ENCODE measurements around the gene SGCA.

DNA sequence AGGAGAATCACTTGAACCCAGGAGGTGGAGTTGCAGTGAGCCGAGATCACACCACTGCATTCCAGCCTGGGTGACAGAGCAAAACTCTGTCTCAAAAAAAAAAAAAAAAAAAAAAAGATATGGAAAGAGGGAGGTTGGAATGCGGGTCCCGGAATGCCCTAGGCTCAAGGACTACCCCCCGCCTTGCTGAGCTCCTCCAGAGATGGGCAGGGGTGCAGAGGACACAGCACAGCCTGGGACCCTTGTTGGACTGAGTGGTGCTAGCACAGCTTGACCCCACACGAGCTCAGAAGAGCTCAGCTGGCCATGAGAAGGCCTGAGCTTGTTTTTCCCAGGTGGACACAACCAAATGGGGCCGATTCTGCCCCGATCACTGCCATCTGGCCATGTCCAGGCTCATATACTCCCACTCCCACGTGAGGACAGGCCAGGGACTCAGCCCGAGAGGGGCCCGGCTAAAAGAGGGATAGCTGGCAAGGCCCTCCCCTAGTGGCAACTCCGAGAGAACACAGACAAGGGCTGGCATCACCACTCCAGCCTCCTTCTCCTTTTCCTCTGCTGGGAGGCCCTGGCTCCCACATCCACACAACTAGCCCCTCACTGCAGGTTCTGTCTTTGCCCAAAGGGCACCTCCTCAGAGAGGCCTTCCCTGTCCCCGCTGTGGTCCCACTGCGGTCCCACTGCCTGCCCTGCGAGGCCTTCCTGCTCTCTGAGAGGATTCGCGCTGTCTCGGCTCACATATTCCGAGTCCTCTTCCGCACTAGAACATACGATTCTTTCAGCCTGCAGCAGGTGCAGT is 11.0 kb downstream of the SGCA start:
- TF ChIP-seq CTCF (IDR thresholded peaks at IDR 0.05), result no peak
- no peak for TF ChIP-seq ZFX (IDR thresholded peaks at IDR 0.05; ENCODE audit: borderline replicate concordance)
